ENCODE data around the gene PJA2.

The PJA2 gene, protein sequence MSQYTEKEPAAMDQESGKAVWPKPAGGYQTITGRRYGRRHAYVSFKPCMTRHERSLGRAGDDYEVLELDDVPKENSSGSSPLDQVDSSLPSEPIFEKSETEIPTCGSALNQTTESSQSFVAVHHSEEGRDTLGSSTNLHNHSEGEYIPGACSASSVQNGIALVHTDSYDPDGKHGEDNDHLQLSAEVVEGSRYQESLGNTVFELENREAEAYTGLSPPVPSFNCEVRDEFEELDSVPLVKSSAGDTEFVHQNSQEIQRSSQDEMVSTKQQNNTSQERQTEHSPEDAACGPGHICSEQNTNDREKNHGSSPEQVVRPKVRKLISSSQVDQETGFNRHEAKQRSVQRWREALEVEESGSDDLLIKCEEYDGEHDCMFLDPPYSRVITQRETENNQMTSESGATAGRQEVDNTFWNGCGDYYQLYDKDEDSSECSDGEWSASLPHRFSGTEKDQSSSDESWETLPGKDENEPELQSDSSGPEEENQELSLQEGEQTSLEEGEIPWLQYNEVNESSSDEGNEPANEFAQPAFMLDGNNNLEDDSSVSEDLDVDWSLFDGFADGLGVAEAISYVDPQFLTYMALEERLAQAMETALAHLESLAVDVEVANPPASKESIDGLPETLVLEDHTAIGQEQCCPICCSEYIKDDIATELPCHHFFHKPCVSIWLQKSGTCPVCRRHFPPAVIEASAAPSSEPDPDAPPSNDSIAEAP

DNA sequence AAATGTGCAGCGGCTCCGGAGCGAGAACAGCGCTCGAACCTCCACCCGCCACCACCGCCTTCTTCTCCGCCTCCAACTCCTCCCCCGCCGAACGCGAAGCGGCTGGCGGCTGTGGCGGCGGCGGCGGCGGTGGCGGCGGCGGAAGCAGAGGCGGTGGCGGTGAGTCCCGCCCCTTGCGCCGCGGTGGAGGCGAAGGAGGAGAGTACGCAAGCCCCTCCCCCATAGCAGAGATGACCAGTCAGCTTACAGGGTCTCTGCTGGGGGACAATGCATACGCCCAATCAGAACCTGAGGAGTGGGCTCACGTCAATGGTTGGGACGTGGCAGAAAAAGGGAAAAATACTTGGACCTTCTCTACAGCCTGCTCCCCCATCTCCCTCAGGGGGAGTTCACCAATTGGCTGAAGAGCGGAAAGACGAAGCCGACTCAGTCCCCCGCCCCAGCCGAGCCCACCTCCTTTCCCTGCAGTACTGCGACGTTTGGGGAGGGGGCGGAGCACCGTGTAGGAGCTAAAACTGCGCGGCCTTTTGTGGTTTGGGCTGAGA lies at the start of gene PJA2:
TSS of gene PJA2 (minus strand) at position 131 of the 545 bp plus-strand sequence. CDS start 26,541 bp downstream, outside the sequence.
- Histone ChIP-seq H3K27ac (ENCODE audit: low read length) (no peak within 1 kb of the TSS), H3K4me3 (ENCODE audit: low read length) (peak within 1 kb of the TSS; percentile 68; the same call in 1 of the 2 replicates), H3K36me3 (ENCODE audit: control insufficient read depth, insufficient read depth, low read length) (no peaks in the 10 kb centered on the region), H3K9me3 (ENCODE audit: control insufficient read depth, insufficient read depth, low read length) (no peaks in the 10 kb centered on the region), H3K27me3 (ENCODE audit: control insufficient read depth, insufficient read depth, low read length) (no peaks in the 10 kb centered on the region), H3K4me1 (ENCODE audit: control insufficient read depth, insufficient read depth, low read length) (0 out of 2 replicates have a peak, but pooled peaks cover 1% of the 10 kb centered on the region)
- peak; percentile 99 for DNase-seq (ENCODE audit: low read depth, low spot score)
- no CpG with 5 or more reads among the region's 44 CpGs for WGBS (ENCODE audit: insufficient coverage, insufficient read length)

DNA sequence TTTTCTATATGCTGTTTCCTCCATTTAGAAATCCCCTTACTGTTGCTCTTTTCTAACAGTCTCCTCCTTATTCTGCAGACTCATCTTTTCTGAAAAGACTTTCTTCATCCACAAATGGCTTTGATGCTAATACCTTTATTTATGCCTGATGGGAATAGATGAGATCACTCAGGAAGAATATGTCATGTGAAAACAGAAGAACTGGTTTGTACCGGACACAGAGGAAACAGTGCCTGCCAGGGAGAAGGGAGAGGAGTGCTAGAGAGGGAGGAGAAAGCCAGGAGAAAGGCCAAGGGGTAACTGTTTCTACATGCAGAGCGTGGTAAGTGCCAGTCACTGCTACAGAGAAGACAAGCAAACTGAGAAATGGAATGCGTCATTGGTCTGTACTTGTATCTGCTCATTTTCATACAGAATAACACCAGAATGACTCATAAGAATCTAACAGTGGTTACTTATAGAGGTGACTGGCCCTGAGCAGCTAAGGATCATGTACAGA lies 45.9 kb upstream of the PJA2 start:
- Histone ChIP-seq H3K4me1 (ENCODE audit: control insufficient read depth, insufficient read depth, low read length) (no peaks in the 10 kb centered on the region; the same call in 1 of the 2 replicates), H3K4me3 (ENCODE audit: low read length) (no peak overlapping the region), H3K27ac (ENCODE audit: low read length) (no peak overlapping the region), H3K36me3 (ENCODE audit: control insufficient read depth, insufficient read depth, low read length) (no peaks in the 10 kb centered on the region), H3K9me3 (ENCODE audit: control insufficient read depth, insufficient read depth, low read length) (no peaks in the 10 kb centered on the region; the same call in none of the 2 replicates), H3K27me3 (ENCODE audit: control insufficient read depth, insufficient read depth, low read length) (no peaks in the 10 kb centered on the region)
- WGBS (ENCODE audit: insufficient coverage, insufficient read length) = no CpG with 5 or more reads among the region's 3 CpGs
- no peak for DNase-seq (ENCODE audit: low read depth, low spot score)

DNA sequence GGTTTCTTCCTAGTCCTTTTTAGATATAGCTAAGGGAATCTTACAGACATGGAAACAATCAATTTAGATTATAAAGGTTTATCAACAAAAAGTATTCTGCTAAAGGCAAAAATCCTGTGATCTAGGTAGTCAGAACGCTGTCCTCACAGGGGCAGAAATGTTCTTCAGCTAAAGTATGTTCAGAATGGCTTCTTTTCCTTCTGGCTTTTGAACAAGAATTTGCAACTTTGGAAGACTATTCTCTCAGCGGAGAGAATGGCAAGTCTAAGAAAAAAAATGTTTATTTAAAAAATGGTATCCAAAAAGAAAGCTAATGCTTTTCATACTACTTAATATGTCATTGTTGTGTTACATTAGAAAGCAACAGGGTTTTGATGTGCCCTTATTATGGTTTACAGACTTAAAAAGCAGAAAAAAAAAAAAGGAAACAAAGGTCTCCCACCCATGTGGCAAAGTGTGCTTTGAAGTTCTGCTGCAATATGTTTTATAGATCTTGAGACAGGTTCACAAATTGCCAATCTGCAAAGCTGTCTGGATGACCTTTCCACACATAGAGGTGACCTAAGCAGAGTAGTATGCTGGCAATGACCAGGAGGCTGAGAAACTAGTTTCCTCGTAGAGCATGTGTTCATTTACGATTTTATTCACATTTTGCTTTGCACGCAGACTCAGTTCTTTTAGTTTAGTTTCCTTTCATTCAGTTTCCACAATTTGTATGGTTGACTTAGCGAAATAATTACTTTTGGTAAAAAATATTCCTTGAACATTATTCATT lies 45.1 kb upstream of the PJA2 start:
- H3K4me1 ChIP-seq (ENCODE audit: control insufficient read depth, insufficient read depth, low read length) = no peaks in the 10 kb centered on the region; the same call in 1 of the 2 replicates
- no peak overlapping the region for H3K27ac ChIP-seq (ENCODE audit: low read length)
- no peaks in the 10 kb centered on the region; the same call in none of the 2 replicates for H3K9me3 ChIP-seq (ENCODE audit: control insufficient read depth, insufficient read depth, low read length)
- no peak for DNase-seq (ENCODE audit: low read depth, low spot score)
- H3K36me3 ChIP-seq (ENCODE audit: control insufficient read depth, insufficient read depth, low read length) = no peaks in the 10 kb centered on the region
- no peaks in the 10 kb centered on the region for H3K27me3 ChIP-seq (ENCODE audit: control insufficient read depth, insufficient read depth, low read length)
- no CpG with 5 or more reads among the region's 6 CpGs for WGBS (ENCODE audit: insufficient coverage, insufficient read length)
- H3K4me3 ChIP-seq (ENCODE audit: low read length) = no peak overlapping the region

DNA sequence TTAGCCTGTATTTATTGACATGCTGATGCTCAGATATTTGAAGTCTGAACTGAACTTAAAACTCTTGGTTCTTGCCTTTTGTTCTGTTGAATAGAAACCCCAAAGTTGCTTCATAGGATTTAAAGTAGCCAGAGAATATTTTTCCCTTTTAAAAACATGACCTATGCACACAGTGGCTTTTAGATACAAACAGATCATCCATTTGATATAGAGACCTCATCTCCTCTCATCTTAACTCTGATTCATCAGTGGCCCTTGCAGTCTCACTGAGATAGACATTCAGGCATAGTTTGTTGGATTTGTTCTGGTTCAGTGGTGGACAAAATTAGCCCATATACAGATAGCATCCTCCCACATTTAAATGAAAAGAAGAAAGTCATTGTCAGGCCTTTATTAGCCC lies 43.5 kb upstream of the PJA2 start:
- Histone ChIP-seq H3K27ac (ENCODE audit: low read length) (no peak overlapping the region), H3K36me3 (ENCODE audit: control insufficient read depth, insufficient read depth, low read length) (no peaks in the 10 kb centered on the region), H3K4me3 (ENCODE audit: low read length) (no peak overlapping the region), H3K9me3 (ENCODE audit: control insufficient read depth, insufficient read depth, low read length) (no peaks in the 10 kb centered on the region; the same call in none of the 2 replicates), H3K27me3 (ENCODE audit: control insufficient read depth, insufficient read depth, low read length) (no peaks in the 10 kb centered on the region), H3K4me1 (ENCODE audit: control insufficient read depth, insufficient read depth, low read length) (no peaks in the 10 kb centered on the region; the same call in 1 of the 2 replicates)
- DNase-seq (ENCODE audit: low read depth, low spot score) = no peak

DNA sequence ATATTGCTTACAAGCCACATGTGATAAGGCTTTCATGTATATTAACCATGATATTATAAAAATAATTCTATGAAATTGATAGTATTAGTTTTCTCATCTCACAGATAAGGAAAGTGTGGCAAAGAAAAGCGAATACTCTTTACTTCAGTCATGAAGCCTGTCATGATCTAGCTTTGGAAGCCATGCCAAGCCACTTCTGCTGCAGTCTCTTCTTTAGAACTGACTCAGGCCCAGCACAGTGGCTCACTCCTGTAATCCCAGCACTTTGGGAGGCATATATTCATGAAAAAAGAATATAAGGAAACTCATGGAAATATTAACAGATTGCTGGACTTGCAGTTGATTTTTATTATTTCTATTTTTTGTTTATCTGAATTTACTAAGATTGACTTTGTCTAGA lies 42.9 kb upstream of the PJA2 start:
- DNase-seq (ENCODE audit: low read depth, low spot score) = no peak
- H3K27me3 ChIP-seq (ENCODE audit: control insufficient read depth, insufficient read depth, low read length) = no peaks in the 10 kb centered on the region

DNA sequence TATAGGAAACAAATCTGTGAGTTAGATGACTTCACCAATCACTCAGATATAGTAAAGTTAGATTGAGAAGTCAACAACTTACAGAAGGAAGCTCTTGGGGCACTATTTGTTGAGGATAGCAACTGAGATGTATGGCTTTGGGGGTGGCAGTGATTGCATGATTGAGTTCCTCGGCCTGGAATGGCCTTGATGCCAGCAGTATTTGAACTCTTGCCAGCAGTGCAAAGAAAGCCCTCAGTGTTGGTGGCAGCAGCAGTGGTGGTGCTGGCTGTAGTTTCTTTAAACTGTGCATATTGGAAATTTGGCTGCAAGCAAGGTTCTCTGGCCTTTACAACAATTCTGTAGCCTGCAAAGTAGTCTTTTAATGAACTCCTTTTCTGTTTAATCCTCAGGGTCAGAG lies 41.4 kb upstream of the PJA2 start:
- DNase-seq (ENCODE audit: low read depth, low spot score) = no peak
- H3K4me3 ChIP-seq (ENCODE audit: low read length) = no peak overlapping the region
- no peaks in the 10 kb centered on the region for H3K27me3 ChIP-seq (ENCODE audit: control insufficient read depth, insufficient read depth, low read length)
- no peaks in the 10 kb centered on the region for H3K36me3 ChIP-seq (ENCODE audit: control insufficient read depth, insufficient read depth, low read length)
- no peaks in the 10 kb centered on the region for H3K9me3 ChIP-seq (ENCODE audit: control insufficient read depth, insufficient read depth, low read length)
- H3K27ac ChIP-seq (ENCODE audit: low read length) = no peak overlapping the region
- no peaks in the 10 kb centered on the region; the same call in 1 of the 2 replicates for H3K4me1 ChIP-seq (ENCODE audit: control insufficient read depth, insufficient read depth, low read length)
- no CpG with 5 or more reads among the region's 1 CpG for WGBS (ENCODE audit: insufficient coverage, insufficient read length)

More for the DNA sequence above, 42.9 kb upstream of the PJA2 start:
- Histone ChIP-seq H3K4me3 (ENCODE audit: low read length) (no peak overlapping the region), H3K36me3 (ENCODE audit: control insufficient read depth, insufficient read depth, low read length) (no peaks in the 10 kb centered on the region), H3K27ac (ENCODE audit: low read length) (no peak overlapping the region), H3K4me1 (ENCODE audit: control insufficient read depth, insufficient read depth, low read length) (no peaks in the 10 kb centered on the region; the same call in 1 of the 2 replicates), H3K9me3 (ENCODE audit: control insufficient read depth, insufficient read depth, low read length) (no peaks in the 10 kb centered on the region; the same call in none of the 2 replicates)
- no CpG with 5 or more reads among the region's 1 CpG for WGBS (ENCODE audit: insufficient coverage, insufficient read length)

DNA sequence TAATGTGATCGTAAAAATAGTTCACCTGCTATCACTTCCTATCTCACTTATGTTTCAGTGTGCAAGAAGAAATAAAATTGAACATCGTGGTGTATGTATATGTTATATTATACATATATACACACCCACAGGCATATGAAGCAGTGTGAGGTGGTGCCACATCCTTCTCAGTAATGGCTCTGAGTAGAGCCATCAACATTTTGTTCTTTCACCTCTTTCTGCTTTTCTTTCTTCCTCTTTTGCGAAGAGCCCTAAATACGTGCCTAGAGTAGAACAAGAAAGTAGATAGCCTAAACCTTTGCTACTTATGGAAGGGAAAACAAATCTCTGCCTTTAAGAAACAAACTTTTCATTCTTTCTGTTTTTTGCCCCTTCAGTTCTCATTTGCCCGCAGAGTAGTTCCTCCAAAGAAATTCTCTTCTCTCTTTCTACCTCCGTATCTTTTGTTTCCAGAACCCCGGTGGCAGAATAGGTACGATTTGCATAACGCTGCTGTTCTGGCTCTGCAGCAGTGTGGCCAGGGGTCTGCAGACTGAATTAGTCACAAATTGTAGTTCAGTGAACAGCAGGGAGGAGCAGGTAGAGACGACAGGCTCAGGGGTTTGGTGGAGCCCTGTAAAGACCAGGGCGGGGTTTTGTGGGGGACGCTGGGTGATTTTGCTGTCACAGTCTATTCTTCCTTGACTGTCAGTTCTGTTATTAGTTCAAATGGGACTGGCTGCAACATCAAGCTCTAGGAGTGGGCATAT lies 40.5 kb upstream of the PJA2 start:
- no peaks in the 10 kb centered on the region for H3K36me3 ChIP-seq (ENCODE audit: control insufficient read depth, insufficient read depth, low read length)
- no peaks in the 10 kb centered on the region for H3K9me3 ChIP-seq (ENCODE audit: control insufficient read depth, insufficient read depth, low read length)
- H3K27me3 ChIP-seq (ENCODE audit: control insufficient read depth, insufficient read depth, low read length) = no peaks in the 10 kb centered on the region
- DNase-seq (ENCODE audit: low read depth, low spot score) = no peak
- WGBS (ENCODE audit: insufficient coverage, insufficient read length) = no CpG with 5 or more reads among the region's 12 CpGs
- no peak overlapping the region for H3K27ac ChIP-seq (ENCODE audit: low read length)
- H3K4me3 ChIP-seq (ENCODE audit: low read length) = no peak overlapping the region
- no peaks in the 10 kb centered on the region; the same call in 1 of the 2 replicates for H3K4me1 ChIP-seq (ENCODE audit: control insufficient read depth, insufficient read depth, low read length)

DNA sequence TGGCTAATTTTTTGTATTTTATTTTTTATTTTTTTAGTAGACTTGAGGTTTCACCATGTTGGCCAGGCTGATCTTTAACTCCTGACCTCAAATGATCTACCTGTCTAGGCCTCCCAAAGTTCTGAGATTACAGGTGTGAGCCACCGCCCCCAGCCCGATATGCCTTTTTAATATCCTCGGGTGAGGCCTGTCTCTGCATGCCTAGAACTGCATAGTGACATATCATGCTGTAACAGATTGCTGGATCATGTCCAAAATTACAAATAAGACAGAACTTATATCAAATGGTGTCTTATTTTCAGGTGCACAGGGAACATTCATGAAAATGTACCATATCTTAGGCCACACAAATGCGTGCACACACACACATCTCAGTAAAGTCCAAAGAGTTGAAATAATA lies 39.1 kb upstream of the PJA2 start:
- Histone ChIP-seq H3K27ac (ENCODE audit: low read length) (no peak overlapping the region), H3K4me3 (ENCODE audit: low read length) (no peak overlapping the region), H3K9me3 (ENCODE audit: control insufficient read depth, insufficient read depth, low read length) (no peaks in the 10 kb centered on the region), H3K4me1 (ENCODE audit: control insufficient read depth, insufficient read depth, low read length) (no peaks in the 10 kb centered on the region; the same call in 1 of the 2 replicates), H3K36me3 (ENCODE audit: control insufficient read depth, insufficient read depth, low read length) (no peaks in the 10 kb centered on the region), H3K27me3 (ENCODE audit: control insufficient read depth, insufficient read depth, low read length) (no peaks in the 10 kb centered on the region)
- DNase-seq (ENCODE audit: low read depth, low spot score) = no peak
- WGBS (ENCODE audit: insufficient coverage, insufficient read length) = no CpG with 5 or more reads among the region's 4 CpGs

DNA sequence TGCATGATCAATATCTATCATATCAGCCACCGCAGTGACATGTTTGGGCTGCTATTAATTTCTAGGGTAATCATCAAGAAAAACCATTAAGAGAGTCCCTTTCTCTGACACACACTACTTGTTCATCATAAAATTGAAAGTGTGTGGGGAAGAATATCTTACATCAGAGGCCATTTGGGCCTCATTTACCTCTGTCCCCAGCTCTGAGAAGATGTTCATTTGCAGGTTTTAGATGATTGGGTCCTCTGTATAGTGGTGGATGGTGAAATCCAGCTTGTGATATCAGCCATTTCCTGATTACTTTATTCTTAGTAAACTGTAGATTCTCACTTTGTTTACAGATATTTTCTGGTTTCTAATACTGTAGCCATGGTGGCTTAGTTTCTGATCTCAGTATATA lies 29.8 kb upstream of the PJA2 start:
- Histone ChIP-seq H3K4me3 (ENCODE audit: low read length) (no peak overlapping the region), H3K27ac (ENCODE audit: low read length) (no peak overlapping the region), H3K9me3 (ENCODE audit: control insufficient read depth, insufficient read depth, low read length) (no peaks in the 10 kb centered on the region), H3K36me3 (ENCODE audit: control insufficient read depth, insufficient read depth, low read length) (no peaks in the 10 kb centered on the region), H3K4me1 (ENCODE audit: control insufficient read depth, insufficient read depth, low read length) (no peaks in the 10 kb centered on the region), H3K27me3 (ENCODE audit: control insufficient read depth, insufficient read depth, low read length) (no peaks in the 10 kb centered on the region)
- WGBS (ENCODE audit: insufficient coverage, insufficient read length) = no CpG with 5 or more reads among the region's 1 CpG
- no peak for DNase-seq (ENCODE audit: low read depth, low spot score)

Measured in iPS DF 6.9 (cell line).